Coronary artery (tissue), 2 donors: Measurements from ENCODE around the gene NAV3.
A peak's percentile ranks its signal among the peaks of the same experiment; 100 is the strongest.

Source experiments
- DNase-seq: peaks from one replicate; pipeline ENCODE4 v3.0.0-alpha.2; 2017; ENCODE audit warnings: low spot score
- H3K27ac ChIP-seq, 2 donors: fragments of 200-600 bp; sonication (generic); one replicate each; pipeline ENCODE4 v1.5.1; 2016 to 2019
- H3K4me3 ChIP-seq: fragments of 200-600 bp; sonication (generic); 2 replicates; pipeline ENCODE4 v1.5.1; 2016; ENCODE audit warnings: mild to moderate bottlenecking, moderate library complexity
- CTCF ChIP-seq: fragments of 200-600 bp; sonication (generic); IDR thresholded peaks from one replicate; pipeline ENCODE4 v1.5.1; 2019; ENCODE audit warnings: antibody characterized with exemption

NAV3 gene

GRCh38 chr12:77918046-77918445 is 87.4 kb downstream of the NAV3 start:
- Histone ChIP-seq H3K4me3 (no peak overlapping the region), H3K27ac (no peak overlapping the region)
- no peak for TF ChIP-seq CTCF
- no peak for DNase-seq

GRCh38 chr12:77919450-77919849 is 88.8 kb downstream of the NAV3 start:
- TF ChIP-seq CTCF: no peak
- H3K27ac ChIP-seq: no peak overlapping the region
- no peak overlapping the region for H3K4me3 ChIP-seq
- DNase-seq: no peak

GRCh38 chr12:77923882-77924281 is 93.2 kb downstream of the NAV3 start:
- TF ChIP-seq CTCF: no peak
- DNase-seq: no peak

GRCh38 chr12:77924703-77925102 is 94.0 kb downstream of the NAV3 start:
- H3K27ac ChIP-seq: no peak overlapping the region
- TF ChIP-seq CTCF: no peak
- H3K4me3 ChIP-seq: no peak overlapping the region
- no peak for DNase-seq

More at GRCh38 chr12:77923882-77924281, 93.2 kb downstream of the NAV3 start:
- no peak overlapping the region for H3K27ac ChIP-seq
- H3K4me3 ChIP-seq: no peak overlapping the region

- DNase-seq: peak; percentile 70
- TF ChIP-seq CTCF: peak; percentile 67
- H3K27ac ChIP-seq: no peak overlapping the region
- H3K4me3 ChIP-seq: peak overlapping the region; percentile 54
Observed at GRCh38 chr12:77925536-77926108, 94.9 kb downstream of the NAV3 start.

GRCh38 chr12:77928078-77928477 is 97.4 kb downstream of the NAV3 start:
- DNase-seq: no peak
- no peak for TF ChIP-seq CTCF

GRCh38 chr12:77932216-77932615 is 101.5 kb downstream of the NAV3 start:
- DNase-seq: no peak
- Histone ChIP-seq H3K4me3 (no peak overlapping the region), H3K27ac (no peak overlapping the region)
- no peak for TF ChIP-seq CTCF

More at GRCh38 chr12:77928078-77928477, 97.4 kb downstream of the NAV3 start:
- no peak overlapping the region for H3K4me3 ChIP-seq
- no peak overlapping the region for H3K27ac ChIP-seq
